Activated CD8-positive, alpha-beta T cell treated with anti-CD3 and anti-CD28 coated beads for 36 hours (primary cell): ENCODE data around the gene RPL22. TPM values are rescaled to one million over a fixed set of nuclear protein-coding genes. Genes with fewer than 3 reads are reported as not detected.

Source experiments
- ATAC-seq: fragments of 200-7000 bp; cut with Tn5 transposase; one replicate; pipeline ENCODE4 v1.10.0; 2021; ENCODE audit warnings: mild to moderate bottlenecking, moderate library complexity
- CTCF ChIA-PET: fragments of 350-600 bp; sonication (Branson Sonifier 250); formaldehyde crosslinking; loops from one replicate; lab custom pipeline; 2021; ENCODE audit warnings: antibody characterized with exemption; lab: Charles Lee
- POLR2A ChIA-PET: fragments of 350-600 bp; sonication (Branson Sonifier 250); formaldehyde crosslinking; loops from one replicate; lab custom pipeline; 2021; ENCODE audit warnings: antibody characterized with exemption; lab: Charles Lee
- DNase-seq: peaks from one replicate; pipeline ENCODE4 v3.0.0-alpha.2; 2020
- H3K27ac Mint-ChIP-seq: one replicate; pipeline ENCODE4 v1.8.0; 2021; ENCODE audit warnings: mild to moderate bottlenecking, mixed read lengths
- H3K27me3 Mint-ChIP-seq: one replicate; pipeline ENCODE4 v1.8.0; 2021; ENCODE audit warnings: mixed read lengths
- H3K36me3 Mint-ChIP-seq: one replicate; pipeline ENCODE4 v1.8.0; 2021; ENCODE audit warnings: low read depth, mixed read lengths
- H3K4me1 Mint-ChIP-seq: one replicate; pipeline ENCODE4 v1.8.0; 2021; ENCODE audit warnings: low read depth, mixed read lengths
- H3K4me3 Mint-ChIP-seq: one replicate; pipeline ENCODE4 v1.8.0; 2021; ENCODE audit warnings: mild to moderate bottlenecking, moderate library complexity, mixed read lengths
- H3K9me3 Mint-ChIP-seq: one replicate; pipeline ENCODE4 v1.8.0; 2021; ENCODE audit warnings: mixed read lengths
- CTCF ChIP-seq: fragments of 200-600 bp; IDR thresholded peaks from one replicate; pipeline ENCODE4 v1.8.0; 2022; ENCODE audit warnings: antibody characterized with exemption, mild to moderate bottlenecking
- intact Hi-C: fragments of 100-400 bp; cut with micrococcal nuclease; formaldehyde crosslinking; loops from one replicate; pipeline ENCODE4 v1.10.0; 2022
- total RNA-seq, 2 experiments: library from RNA; stranded (reverse); gene quantifications; one replicate each; pipeline ENCODE4 v1.2.3, GENCODE V29; 2021

RPL22 gene
- total RNA-seq, 2 experiments from 2014 or later: 372 to 473 TPM

GRCh38 chr1:6178751-6179563, 20.4 kb downstream of the RPL22 start:
- intact Hi-C loops: no loop called here
- peaks cover 42% of the 10 kb centered on the region for H3K27me3 Mint-ChIP-seq
- DNase-seq (no peak), ATAC-seq (no peak)
- ChIA-PET POLR2A (no interaction called here), CTCF (interaction anchor here (1.8 kb wide), 1 partner anchor 27 kb away, joined by 4 read pairs; the partner anchor contains the start of gene RNF207)
- H3K9me3 Mint-ChIP-seq: no peaks in the 10 kb centered on the region
- peaks cover 21% of the 10 kb centered on the region for H3K4me1 Mint-ChIP-seq
- no peak overlapping the region for H3K4me3 Mint-ChIP-seq
- H3K27ac Mint-ChIP-seq: no peak overlapping the region
- TF ChIP-seq CTCF: no peak
- no peaks in the 10 kb centered on the region for H3K36me3 Mint-ChIP-seq

GRCh38 chr1:6177681-6178380, 21.6 kb downstream of the RPL22 start:
- H3K4me3 Mint-ChIP-seq: no peak overlapping the region
- intact Hi-C loops: no loop called here

GRCh38 chr1:6176779-6177178, 22.6 kb downstream of the RPL22 start:
- Mint-ChIP-seq H3K9me3 (no peaks in the 10 kb centered on the region), H3K4me1 (peaks cover 14% of the 10 kb centered on the region), H3K27ac (no peak overlapping the region), H3K27me3 (peaks cover 41% of the 10 kb centered on the region), H3K4me3 (no peak overlapping the region), H3K36me3 (no peaks in the 10 kb centered on the region)
- ChIA-PET CTCF (interaction anchor here (1.0 kb wide), 2 partner anchors 9 to 71 kb away, joined by 3 to 4 read pairs; no protein-coding TSS in a partner anchor), POLR2A (interaction anchor here (0.8 kb wide), 1 partner anchor 12 kb away, joined by 3 read pairs; no protein-coding TSS in a partner anchor)
- intact Hi-C loops: no loop called here
- DNase-seq (no peak), ATAC-seq (no peak)
- no peak for TF ChIP-seq CTCF

More at GRCh38 chr1:6177681-6178380, 21.6 kb downstream of the RPL22 start:
- no peak for TF ChIP-seq CTCF
- ChIA-PET POLR2A (interaction anchor here (0.8 kb wide), 1 partner anchor 11 kb away, joined by 3 read pairs; no protein-coding TSS in a partner anchor), CTCF (interaction anchor here (1.0 to 1.8 kb wide), 3 partner anchors 8 to 70 kb away, joined by 3 to 4 read pairs (median 4); partner anchors contain the start of gene RNF207)
- ATAC-seq: no peak
- no peaks in the 10 kb centered on the region for H3K9me3 Mint-ChIP-seq
- no peaks in the 10 kb centered on the region for H3K36me3 Mint-ChIP-seq
- H3K4me1 Mint-ChIP-seq: peaks cover 16% of the 10 kb centered on the region
- peaks cover 42% of the 10 kb centered on the region for H3K27me3 Mint-ChIP-seq
- no peak overlapping the region for H3K27ac Mint-ChIP-seq
- DNase-seq: no peak

- H3K4me3 Mint-ChIP-seq: no peak overlapping the region
- DNase-seq: no peak
- intact Hi-C loops: no loop called here
- ChIA-PET POLR2A (no interaction called here), CTCF (no interaction called here)
- no peak for ATAC-seq
- H3K36me3 Mint-ChIP-seq: no peaks in the 10 kb centered on the region
- no peak for TF ChIP-seq CTCF
- no peaks in the 10 kb centered on the region for H3K9me3 Mint-ChIP-seq
- H3K4me1 Mint-ChIP-seq: peaks cover 2% of the 10 kb centered on the region
- H3K27me3 Mint-ChIP-seq: peaks cover 29% of the 10 kb centered on the region
- no peak overlapping the region for H3K27ac Mint-ChIP-seq
Measured at GRCh38 chr1:6175411-6175828, 24.0 kb downstream of the RPL22 start.
